HepG2 (cell line): Measurements from ENCODE around the gene BCAS3. TPM values are rescaled to one million over a fixed set of nuclear protein-coding genes. Genes with fewer than 3 reads are reported as not detected.

Experiments used
- AGO1 ChIP-seq: fragments of 200-400 bp; formaldehyde crosslinking; IDR thresholded peaks from 2 replicates; pipeline ENCODE4 v1.6.1; 2017; ENCODE audit warnings: mild to moderate bottlenecking, low read depth, low read length, moderate library complexity; ENCODE audit not compliant: poor library complexity, severe bottlenecking
- ARNT2 ChIP-seq: sonication (generic); formaldehyde crosslinking; IDR thresholded peaks from 2 replicates; pipeline ENCODE4 v1.8.0; 2022; ENCODE audit warnings: mild to moderate bottlenecking, low read depth, missing genetic modification reagents, moderate library complexity
- BRD4 ChIP-seq: sonication (generic); formaldehyde crosslinking; IDR thresholded peaks from 2 replicates; pipeline ENCODE4 v1.4.0; 2020; ENCODE audit warnings: missing genetic modification reagents
- CHCHD3 ChIP-seq: sonication (generic); formaldehyde crosslinking; IDR thresholded peaks from 2 replicates; pipeline ENCODE4 v1.8.0; 2022; ENCODE audit warnings: mild to moderate bottlenecking, missing genetic modification reagents, moderate library complexity
- EP300 ChIP-seq, 3 experiments: sonication (generic) in 1 of 3; formaldehyde crosslinking in 1 of 3; IDR thresholded peaks; 2 replicates each; pipeline versions ENCODE4 v1.5.1 to v1.6.1; 2011 to 2020; ENCODE audit warnings: low read depth in 2 of 3, low read length in 2 of 3, borderline replicate concordance in 1 of 3, improper control_type of control experiment in 1 of 3, mild to moderate bottlenecking in 1 of 3, missing genetic modification reagents in 1 of 3, moderate library complexity in 1 of 3
- FOXO1 ChIP-seq: sonication (generic); formaldehyde crosslinking; IDR thresholded peaks from 2 replicates; pipeline ENCODE4 v1.4.0; 2020; ENCODE audit warnings: missing genetic modification reagents
- ISL2 ChIP-seq: sonication (generic); formaldehyde crosslinking; IDR thresholded peaks from 2 replicates; pipeline ENCODE4 v1.5.0; 2020; ENCODE audit warnings: missing genetic modification reagents
- NCOA1 ChIP-seq: sonication (generic); formaldehyde crosslinking; IDR thresholded peaks from 2 replicates; pipeline ENCODE4 v1.9.0; 2021; ENCODE audit warnings: missing genetic modification reagents
- POLR2A ChIP-seq, 2 experiments: IDR thresholded peaks; 2 replicates each; pipeline ENCODE4 v1.6.1; 2011; ENCODE audit warnings: low read depth in 2 of 2, low read length in 2 of 2, mild to moderate bottlenecking in 1 of 2, moderate library complexity in 1 of 2; ENCODE audit not compliant: insufficient read depth in 1 of 2
- POLR2AphosphoS2 ChIP-seq: IDR thresholded peaks from 2 replicates; pipeline ENCODE4 v1.6.1; 2011; ENCODE audit warnings: low read depth, low read length, improper control_type of control experiment
- SP1 ChIP-seq, 2 experiments: fragments of 450-650 bp in 1 of 2; sonication (generic) in 1 of 2; formaldehyde crosslinking in 1 of 2; IDR thresholded peaks; 2 replicates each; pipeline versions ENCODE4 v1.4.0 to v1.6.1; 2016 to 2020; ENCODE audit warnings: missing genetic modification reagents in 1 of 2
- TBX2 ChIP-seq: sonication (generic); formaldehyde crosslinking; IDR thresholded peaks from 2 replicates; pipeline ENCODE4 v1.5.0; 2020; ENCODE audit warnings: missing genetic modification reagents, mild to moderate bottlenecking, borderline replicate concordance
- ZNF543 ChIP-seq: sonication (generic); formaldehyde crosslinking; IDR thresholded peaks from 2 replicates; pipeline ENCODE4 v1.4.0; 2020; ENCODE audit warnings: mild to moderate bottlenecking, missing genetic modification reagents
- ZNF605 ChIP-seq: sonication (generic); formaldehyde crosslinking; IDR thresholded peaks from 2 replicates; pipeline ENCODE4 v1.8.0; 2022; ENCODE audit warnings: mild to moderate bottlenecking, missing genetic modification reagents
- ZNF703 ChIP-seq: sonication (generic); formaldehyde crosslinking; IDR thresholded peaks from 2 replicates; pipeline ENCODE4 v1.5.1; 2020; ENCODE audit warnings: missing genetic modification reagents, mild to moderate bottlenecking, moderate library complexity, borderline replicate concordance
- ZNF746 ChIP-seq: sonication (generic); formaldehyde crosslinking; IDR thresholded peaks from 2 replicates; pipeline ENCODE4 v1.8.0; 2022; ENCODE audit warnings: mild to moderate bottlenecking, missing genetic modification reagents
- ZNF83 ChIP-seq: sonication (generic); formaldehyde crosslinking; IDR thresholded peaks from 2 replicates; pipeline ENCODE4 v1.4.0; 2020; ENCODE audit warnings: missing genetic modification reagents, mild to moderate bottlenecking, borderline replicate concordance
- polyA plus RNA-seq, 8 experiments: library from polyadenylated mRNA; depleted of rRNA in 3 of 8; stranded (reverse) in 7 of 8; unstranded in 1 of 8; fragments of >200 nt; fragmentation: Illumina TruSeq in 4 of 8; extraction: Trizol in 4 of 8; gene quantifications; 2 replicates each; pipeline versions ENCODE4 v1.2.1 to v1.2.3, GENCODE V29; 2011 to 2016; ENCODE audit warnings: low read depth in 4 of 8, missing spikeins in 1 of 8, mixed read lengths in 1 of 8; ENCODE audit not compliant: insufficient read depth in 1 of 8
- total RNA-seq, 5 experiments: library from RNA; depleted of rRNA; stranded (reverse); fragments of >200 nt; fragmentation: Illumina TruSeq; extraction: Trizol; gene quantifications; 2 replicates each; pipeline ENCODE4 v1.2.3, GENCODE V29; 2016; ENCODE audit warnings: low read depth in 1 of 5
- TF ChIP-seq, protein P1 (sequence below): sonication (generic); formaldehyde crosslinking; IDR thresholded peaks from 2 replicates; pipeline ENCODE4 v1.4.0; 2020; ENCODE audit warnings: missing genetic modification reagents, mild to moderate bottlenecking, borderline replicate concordance
- TF ChIP-seq, protein P2 (sequence below): sonication (generic); formaldehyde crosslinking; IDR thresholded peaks from 2 replicates; pipeline ENCODE4 v1.4.0; 2020; ENCODE audit warnings: missing genetic modification reagents; ENCODE audit errors: not compliant biosample characterization
- TF ChIP-seq, protein P3 (sequence below): sonication (generic); formaldehyde crosslinking; IDR thresholded peaks from 2 replicates; pipeline ENCODE4 v1.5.0; 2020; ENCODE audit warnings: mild to moderate bottlenecking, missing genetic modification reagents
- TF ChIP-seq, protein P4 (sequence below): sonication (generic); formaldehyde crosslinking; IDR thresholded peaks from 2 replicates; pipeline ENCODE4 v1.5.1; 2020; ENCODE audit warnings: mild to moderate bottlenecking, moderate library complexity, missing genetic modification reagents
- TF ChIP-seq, protein P5 (sequence below): IDR thresholded peaks from 2 replicates; pipeline ENCODE4 v1.6.1; 2018; ENCODE audit warnings: missing genetic modification reagents, mild to moderate bottlenecking, missing compliant biosample characterization

Gene BCAS3
- total and polyA plus RNA-seq, 2 of the 13 experiments (the other 11 are each of a cell fraction or from before 2014, with no cell fraction given): 10.7 to 11.2 TPM

DNA sequence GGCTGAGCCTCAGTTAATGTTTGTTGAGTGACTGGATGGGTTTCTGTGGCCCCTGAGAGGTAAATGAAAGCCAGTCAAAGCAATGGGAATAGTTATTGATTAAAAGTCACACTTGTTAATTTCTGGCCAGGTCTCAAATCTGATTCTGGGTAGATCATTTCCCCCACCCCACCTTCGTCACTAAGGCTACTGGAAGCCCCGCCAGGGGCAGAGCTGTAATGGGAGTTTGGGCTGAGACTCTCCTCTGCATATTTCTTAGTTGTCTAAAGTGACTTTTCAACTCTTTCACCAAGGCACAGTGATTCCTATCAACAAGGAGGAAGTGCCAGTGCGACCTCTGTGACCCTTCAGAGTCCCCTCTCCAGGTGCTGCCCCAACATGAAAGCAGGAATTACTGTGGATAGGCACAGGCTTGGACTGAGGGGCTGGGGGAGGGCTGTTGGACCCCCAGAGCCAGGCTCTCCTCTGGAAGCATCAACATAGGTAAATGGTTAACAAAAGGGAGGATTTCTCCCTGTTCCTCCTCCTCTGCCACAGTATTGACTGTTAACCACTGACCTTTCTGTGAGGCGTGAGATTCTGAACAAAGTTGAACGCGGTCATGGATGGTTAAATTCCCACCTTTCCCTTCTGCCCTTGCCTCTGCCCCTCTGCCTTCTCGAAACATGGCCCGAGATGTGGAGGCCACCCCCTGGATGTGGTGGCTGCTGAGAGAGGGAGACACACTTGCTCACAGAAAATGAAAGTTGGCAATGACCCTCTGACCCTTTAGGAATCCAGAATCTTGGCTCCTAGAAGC lies 701.2 kb downstream of the BCAS3 start (continued):
- TF ChIP-seq, protein P1, sequence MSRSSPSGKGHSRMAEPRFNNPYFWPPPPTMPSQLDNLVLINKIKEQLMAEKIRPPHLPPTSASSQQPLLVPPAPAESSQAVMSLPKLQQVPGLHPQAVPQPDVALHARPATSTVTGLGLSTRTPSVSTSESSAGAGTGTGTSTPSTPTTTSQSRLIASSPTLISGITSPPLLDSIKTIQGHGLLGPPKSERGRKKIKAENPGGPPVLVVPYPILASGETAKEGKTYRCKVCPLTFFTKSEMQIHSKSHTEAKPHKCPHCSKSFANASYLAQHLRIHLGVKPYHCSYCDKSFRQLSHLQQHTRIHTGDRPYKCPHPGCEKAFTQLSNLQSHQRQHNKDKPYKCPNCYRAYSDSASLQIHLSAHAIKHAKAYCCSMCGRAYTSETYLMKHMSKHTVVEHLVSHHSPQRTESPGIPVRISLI (CRISPR knock-in tag): no peak
- TF ChIP-seq ARNT2 (CRISPR knock-in tag) (no peak), CHCHD3 (CRISPR knock-in tag) (no peak), POLR2A (IDR thresholded peaks at IDR 0.05; ENCODE audit: insufficient read depth in 1 of 2, low read depth in 2 of 2, low read length in 2 of 2) (no peak), ZNF605 (no peak), AGO1 (no peak), ZNF746 (0 out of 2 replicates have a peak, but pooled peaks have one; percentile 48), SP1 (IDR thresholded peaks at IDR 0.05) (no peak), SP1 (CRISPR knock-in tag; IDR thresholded peaks at IDR 0.05) (no peak), POLR2AphosphoS2 (no peak), EP300 (IDR thresholded peaks at IDR 0.05; ENCODE audit: low read depth in 2 of 2, low read length in 2 of 2) (peak in 1 of 2 experiments; percentile 43; a peak in 1 of 4 replicates), EP300 (CRISPR knock-in tag; IDR thresholded peaks at IDR 0.05; ENCODE audit: borderline replicate concordance) (no peak), NCOA1 (0 out of 2 replicates have a peak, but pooled peaks have one; percentile 20), FOXO1 (CRISPR knock-in tag) (no peak), ISL2 (peak; percentile 50; the same call in 1 of the 2 replicates), ZNF543 (CRISPR knock-in tag) (no peak), ZNF703 (CRISPR knock-in tag) (no peak), TBX2 (CRISPR knock-in tag) (peak; percentile 79), BRD4 (CRISPR knock-in tag) (no peak), ZNF83 (CRISPR knock-in tag) (no peak)
- TF ChIP-seq, protein P2, sequence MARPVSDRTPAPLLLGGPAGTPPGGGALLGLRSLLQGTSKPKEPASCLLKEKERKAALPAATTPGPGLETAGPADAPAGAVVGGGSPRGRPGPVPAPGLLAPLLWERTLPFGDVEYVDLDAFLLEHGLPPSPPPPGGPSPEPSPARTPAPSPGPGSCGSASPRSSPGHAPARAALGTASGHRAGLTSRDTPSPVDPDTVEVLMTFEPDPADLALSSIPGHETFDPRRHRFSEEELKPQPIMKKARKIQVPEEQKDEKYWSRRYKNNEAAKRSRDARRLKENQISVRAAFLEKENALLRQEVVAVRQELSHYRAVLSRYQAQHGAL: no peak
- TF ChIP-seq, protein P3, sequence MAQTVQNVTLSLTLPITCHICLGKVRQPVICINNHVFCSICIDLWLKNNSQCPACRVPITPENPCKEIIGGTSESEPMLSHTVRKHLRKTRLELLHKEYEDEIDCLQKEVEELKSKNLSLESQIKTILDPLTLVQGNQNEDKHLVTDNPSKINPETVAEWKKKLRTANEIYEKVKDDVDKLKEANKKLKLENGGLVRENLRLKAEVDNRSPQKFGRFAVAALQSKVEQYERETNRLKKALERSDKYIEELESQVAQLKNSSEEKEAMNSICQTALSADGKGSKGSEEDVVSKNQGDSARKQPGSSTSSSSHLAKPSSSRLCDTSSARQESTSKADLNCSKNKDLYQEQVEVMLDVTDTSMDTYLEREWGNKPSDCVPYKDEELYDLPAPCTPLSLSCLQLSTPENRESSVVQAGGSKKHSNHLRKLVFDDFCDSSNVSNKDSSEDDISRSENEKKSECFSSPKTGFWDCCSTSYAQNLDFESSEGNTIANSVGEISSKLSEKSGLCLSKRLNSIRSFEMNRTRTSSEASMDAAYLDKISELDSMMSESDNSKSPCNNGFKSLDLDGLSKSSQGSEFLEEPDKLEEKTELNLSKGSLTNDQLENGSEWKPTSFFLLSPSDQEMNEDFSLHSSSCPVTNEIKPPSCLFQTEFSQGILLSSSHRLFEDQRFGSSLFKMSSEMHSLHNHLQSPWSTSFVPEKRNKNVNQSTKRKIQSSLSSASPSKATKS: no peak
- TF ChIP-seq, protein P4, sequence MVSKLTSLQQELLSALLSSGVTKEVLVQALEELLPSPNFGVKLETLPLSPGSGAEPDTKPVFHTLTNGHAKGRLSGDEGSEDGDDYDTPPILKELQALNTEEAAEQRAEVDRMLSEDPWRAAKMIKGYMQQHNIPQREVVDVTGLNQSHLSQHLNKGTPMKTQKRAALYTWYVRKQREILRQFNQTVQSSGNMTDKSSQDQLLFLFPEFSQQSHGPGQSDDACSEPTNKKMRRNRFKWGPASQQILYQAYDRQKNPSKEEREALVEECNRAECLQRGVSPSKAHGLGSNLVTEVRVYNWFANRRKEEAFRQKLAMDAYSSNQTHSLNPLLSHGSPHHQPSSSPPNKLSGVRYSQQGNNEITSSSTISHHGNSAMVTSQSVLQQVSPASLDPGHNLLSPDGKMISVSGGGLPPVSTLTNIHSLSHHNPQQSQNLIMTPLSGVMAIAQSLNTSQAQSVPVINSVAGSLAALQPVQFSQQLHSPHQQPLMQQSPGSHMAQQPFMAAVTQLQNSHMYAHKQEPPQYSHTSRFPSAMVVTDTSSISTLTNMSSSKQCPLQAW (CRISPR knock-in tag): peak; percentile 32; the same call in 1 of the 2 replicates
- TF ChIP-seq, protein P5, sequence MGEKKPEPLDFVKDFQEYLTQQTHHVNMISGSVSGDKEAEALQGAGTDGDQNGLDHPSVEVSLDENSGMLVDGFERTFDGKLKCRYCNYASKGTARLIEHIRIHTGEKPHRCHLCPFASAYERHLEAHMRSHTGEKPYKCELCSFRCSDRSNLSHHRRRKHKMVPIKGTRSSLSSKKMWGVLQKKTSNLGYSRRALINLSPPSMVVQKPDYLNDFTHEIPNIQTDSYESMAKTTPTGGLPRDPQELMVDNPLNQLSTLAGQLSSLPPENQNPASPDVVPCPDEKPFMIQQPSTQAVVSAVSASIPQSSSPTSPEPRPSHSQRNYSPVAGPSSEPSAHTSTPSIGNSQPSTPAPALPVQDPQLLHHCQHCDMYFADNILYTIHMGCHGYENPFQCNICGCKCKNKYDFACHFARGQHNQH (CRISPR knock-in tag): 0 out of 2 replicates have a peak, but pooled peaks have one; percentile 7
